Loucy (cell line): ENCODE data around the gene FCHSD2.

Source experiments
- EZH2phosphoT487 ChIP-seq: fragments of 200-600 bp; IDR thresholded peaks from 2 replicates; pipeline ENCODE4 v1.6.1; 2018; ENCODE audit warnings: antibody characterized with exemption, mild to moderate bottlenecking, moderate library complexity, borderline replicate concordance
- TF ChIP-seq, protein P1 (sequence below): fragments of 200-600 bp; sonication (generic); conservative IDR thresholded peaks from 2 replicates; pipeline ENCODE4 v1.5.1; 2014; ENCODE audit warnings: mild to moderate bottlenecking, antibody characterized with exemption, low read length

- TF ChIP-seq, protein P1, sequence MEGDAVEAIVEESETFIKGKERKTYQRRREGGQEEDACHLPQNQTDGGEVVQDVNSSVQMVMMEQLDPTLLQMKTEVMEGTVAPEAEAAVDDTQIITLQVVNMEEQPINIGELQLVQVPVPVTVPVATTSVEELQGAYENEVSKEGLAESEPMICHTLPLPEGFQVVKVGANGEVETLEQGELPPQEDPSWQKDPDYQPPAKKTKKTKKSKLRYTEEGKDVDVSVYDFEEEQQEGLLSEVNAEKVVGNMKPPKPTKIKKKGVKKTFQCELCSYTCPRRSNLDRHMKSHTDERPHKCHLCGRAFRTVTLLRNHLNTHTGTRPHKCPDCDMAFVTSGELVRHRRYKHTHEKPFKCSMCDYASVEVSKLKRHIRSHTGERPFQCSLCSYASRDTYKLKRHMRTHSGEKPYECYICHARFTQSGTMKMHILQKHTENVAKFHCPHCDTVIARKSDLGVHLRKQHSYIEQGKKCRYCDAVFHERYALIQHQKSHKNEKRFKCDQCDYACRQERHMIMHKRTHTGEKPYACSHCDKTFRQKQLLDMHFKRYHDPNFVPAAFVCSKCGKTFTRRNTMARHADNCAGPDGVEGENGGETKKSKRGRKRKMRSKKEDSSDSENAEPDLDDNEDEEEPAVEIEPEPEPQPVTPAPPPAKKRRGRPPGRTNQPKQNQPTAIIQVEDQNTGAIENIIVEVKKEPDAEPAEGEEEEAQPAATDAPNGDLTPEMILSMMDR: no peak
- TF ChIP-seq EZH2phosphoT487: no peak
These were observed 281.5 kb downstream of the FCHSD2 start for GRCh38 chr11:72860592-72860991.
